Effector CD4-positive, alpha-beta T cell (primary cell): ENCODE measurements around the gene EIF4B.
A peak's percentile ranks its signal among the peaks of the same experiment; 100 is the strongest.
"Not testable (repeated sequence)": the region's sequence is repeated elsewhere in the genome, so short reads cannot be mapped to it uniquely, and the experiment has no call there.

Source experiments
- DNase-seq: peaks from one replicate; pipeline ENCODE4 v3.0.0-alpha.2; 2020
- total RNA-seq: gene quantifications from one replicate; lab custom pipeline; 2026; lab: John Stamatoyannopoulos, UW

The EIF4B gene, protein sequence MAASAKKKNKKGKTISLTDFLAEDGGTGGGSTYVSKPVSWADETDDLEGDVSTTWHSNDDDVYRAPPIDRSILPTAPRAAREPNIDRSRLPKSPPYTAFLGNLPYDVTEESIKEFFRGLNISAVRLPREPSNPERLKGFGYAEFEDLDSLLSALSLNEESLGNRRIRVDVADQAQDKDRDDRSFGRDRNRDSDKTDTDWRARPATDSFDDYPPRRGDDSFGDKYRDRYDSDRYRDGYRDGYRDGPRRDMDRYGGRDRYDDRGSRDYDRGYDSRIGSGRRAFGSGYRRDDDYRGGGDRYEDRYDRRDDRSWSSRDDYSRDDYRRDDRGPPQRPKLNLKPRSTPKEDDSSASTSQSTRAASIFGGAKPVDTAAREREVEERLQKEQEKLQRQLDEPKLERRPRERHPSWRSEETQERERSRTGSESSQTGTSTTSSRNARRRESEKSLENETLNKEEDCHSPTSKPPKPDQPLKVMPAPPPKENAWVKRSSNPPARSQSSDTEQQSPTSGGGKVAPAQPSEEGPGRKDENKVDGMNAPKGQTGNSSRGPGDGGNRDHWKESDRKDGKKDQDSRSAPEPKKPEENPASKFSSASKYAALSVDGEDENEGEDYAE
- 780 reads per million, percentile 99 among the genes with 10 or more reads in this experiment for total RNA-seq

- peak; percentile 99 for DNase-seq
These were observed at the start of gene EIF4B for GRCh38 chr12:53005986-53006809. Gene EIF4B, plus strand, starts transcription at chr12:53006456. Its CDS starts 28 bp downstream, at chr12:53006484.

DNA sequence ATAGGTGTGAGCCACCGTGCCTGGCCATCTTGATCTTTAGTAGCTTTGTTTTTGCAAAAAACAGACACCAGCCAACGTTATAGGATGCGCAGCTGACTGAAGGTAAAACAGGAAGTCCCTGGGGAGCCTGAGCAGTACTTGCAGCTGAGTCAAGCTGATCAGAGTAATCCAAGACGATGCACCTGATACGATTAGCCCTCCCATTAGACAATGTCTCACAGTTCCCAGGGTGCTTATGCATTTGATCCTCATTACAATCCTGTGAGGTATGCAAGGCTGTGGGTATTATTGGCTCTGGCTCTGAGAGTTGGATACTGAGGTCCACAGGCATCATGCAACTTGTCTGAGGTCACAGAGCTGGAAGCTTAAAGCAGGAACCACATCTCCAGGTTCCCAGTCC is 49.3 kb upstream of the EIF4B start:
- no peak for DNase-seq

GRCh38 chr12:52964556-52965336 is 41.5 kb upstream of the EIF4B start:
- DNase-seq = no peak

DNA sequence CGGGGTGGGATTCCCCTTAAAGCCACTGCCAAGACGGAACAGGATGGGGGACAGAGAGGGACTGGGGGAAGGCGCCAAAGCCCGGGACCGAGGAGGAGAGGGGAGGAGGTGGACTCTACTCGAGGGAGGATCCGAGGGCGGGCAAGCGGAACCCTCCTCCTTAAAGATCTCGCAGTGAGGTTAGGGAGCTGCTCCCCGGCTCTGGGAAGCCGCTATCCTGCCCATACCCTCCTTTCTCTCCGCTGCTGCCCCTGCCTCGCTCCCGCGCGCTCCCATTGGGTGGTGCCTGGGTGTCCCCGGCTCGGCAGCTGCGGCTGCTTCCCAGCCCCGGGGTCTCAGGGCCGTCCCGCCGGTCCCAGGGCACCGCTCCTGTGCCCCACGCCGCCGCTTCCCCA is 40.9 kb upstream of the EIF4B start:
- no peak for DNase-seq

- DNase-seq = no peak
These were observed 37.0 kb upstream of the EIF4B start for GRCh38 chr12:52969166-52969795.

DNA sequence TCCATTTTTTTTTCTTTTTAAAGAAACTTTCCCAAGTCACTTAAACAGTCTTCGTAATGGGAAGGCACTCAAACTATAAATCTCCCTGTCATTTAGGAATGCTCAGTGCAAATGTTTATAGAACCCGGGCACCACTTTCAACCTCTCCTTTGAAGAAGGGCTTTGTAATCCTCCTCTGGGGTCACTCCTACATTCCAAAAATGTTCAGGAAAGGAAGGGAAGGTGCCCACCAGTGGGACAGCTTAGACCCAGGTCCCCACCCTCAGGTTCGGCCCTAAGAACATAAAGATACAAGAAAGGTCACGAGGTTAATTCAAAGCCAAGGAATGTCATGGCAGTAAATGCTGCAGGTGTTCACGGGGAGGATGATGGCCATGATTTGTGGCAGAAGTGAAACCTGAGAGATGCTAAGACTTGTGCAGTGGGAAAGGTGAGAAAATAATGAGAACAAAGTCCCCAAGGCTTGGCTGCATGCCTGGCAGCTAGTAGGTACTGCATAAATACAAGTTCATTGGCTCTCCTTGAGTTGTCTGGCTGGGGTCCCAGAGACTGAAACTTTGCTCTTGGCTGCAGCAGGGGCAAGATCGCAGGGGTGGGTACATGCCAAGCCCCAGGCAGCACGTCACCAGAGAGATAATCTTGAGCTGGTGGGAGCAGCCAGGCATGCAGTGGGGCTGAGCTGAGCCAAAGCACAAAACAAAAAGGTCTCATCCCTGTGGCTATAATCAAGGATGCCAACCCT is 36.3 kb upstream of the EIF4B start:
- DNase-seq = no peak

DNA sequence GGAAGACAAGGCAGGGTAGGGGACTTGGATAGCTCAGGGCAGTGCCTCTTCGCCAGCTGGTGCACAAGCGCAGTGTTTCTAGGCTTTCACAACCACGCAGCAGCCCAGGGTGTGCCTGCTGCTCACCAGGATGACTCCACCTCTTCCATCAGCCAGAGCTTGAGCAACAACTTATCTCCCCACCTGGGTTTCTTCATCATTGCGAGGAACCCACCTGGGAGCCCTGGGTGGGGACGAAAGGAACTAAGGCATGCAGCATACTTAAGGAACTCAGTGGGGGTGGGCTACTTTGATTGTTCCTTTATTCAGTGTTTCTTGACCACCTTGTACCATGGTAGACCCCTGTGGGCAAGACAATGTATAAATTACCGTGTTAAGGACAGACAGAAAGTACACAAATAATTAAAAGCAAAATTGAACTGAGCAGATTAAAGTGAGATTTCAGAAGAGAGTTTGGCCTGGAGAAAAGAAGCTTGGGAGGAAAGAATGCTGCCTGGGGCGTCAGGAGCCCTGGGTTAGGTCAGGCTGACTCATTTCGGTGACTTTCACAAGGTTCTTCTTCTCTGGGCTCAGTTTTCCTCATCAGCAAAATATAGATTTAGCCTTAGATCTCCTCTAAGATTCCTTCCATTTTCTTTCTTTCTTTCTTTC is 34.5 kb upstream of the EIF4B start:
- DNase-seq = no peak

DNA sequence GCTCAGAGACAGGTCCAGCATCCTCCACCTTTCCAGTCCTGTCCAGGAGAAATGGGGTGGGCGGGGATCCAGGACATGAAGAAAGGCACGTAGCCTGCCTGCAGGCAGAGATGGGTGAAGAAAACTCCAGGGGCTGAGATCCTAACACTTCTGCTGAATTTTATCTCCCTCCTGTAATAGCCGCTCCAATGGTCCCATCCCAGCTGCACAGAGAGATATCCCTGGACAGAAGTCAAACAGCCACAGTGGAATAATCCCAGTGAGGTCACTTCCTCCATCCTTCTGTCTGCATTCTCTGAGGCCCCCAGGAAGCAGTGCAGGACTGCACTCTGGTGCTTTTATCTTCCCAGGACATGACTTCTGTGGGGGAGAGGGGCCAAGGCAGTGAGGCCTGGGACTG is 31.1 kb upstream of the EIF4B start:
- DNase-seq = no peak

- DNase-seq = no peak
These were observed 30.3 kb upstream of the EIF4B start for GRCh38 chr12:52975820-52976573.

GRCh38 chr12:52976574-52977071 is 29.6 kb upstream of the EIF4B start:
- DNase-seq = no peak

DNA sequence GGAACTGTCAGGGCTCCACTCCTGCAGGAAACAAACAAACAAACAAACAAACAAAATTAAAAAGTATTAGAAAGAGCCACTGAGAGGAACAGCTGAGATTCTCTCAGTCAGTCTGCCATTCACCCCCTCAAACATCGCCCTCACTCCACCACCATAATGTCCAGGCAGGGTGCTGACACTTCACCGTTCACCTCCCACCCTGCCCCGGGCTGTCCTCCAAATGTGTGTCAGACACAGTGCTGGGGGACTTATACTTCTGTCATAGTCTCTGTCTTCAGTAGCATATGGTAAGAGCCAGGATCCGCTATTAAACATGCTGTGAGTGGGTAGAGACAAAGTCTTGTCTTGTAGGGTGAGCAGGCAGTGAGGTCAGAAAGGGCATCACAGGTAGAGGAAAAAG is 29.1 kb upstream of the EIF4B start:
- no peak for DNase-seq

DNA sequence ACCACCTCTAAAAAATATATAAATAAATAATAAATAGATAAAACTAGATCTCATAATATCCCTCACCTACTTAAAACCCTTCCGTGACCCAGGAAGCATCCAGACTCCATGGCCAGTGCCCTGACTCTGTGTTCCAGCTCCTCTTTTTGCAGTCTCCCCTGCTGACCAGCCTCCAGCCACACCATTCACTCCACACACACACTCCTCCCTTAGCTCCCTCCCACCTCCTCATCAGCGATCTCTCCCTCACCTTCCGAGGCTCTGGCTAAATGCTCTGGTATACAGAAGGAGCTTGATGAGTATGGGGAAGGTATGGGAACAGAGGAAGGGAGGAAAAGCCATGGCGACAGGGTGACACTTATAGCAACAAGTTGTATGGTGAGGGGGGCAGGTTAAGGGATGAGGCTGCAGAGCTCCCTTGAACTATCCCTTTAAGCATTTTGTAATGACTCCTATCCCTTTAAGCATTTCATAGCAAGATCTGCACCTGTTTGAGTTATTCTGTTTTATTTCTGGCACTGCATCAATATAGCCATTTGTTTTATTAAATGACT is 26.1 kb upstream of the EIF4B start:
- DNase-seq = no peak

DNA sequence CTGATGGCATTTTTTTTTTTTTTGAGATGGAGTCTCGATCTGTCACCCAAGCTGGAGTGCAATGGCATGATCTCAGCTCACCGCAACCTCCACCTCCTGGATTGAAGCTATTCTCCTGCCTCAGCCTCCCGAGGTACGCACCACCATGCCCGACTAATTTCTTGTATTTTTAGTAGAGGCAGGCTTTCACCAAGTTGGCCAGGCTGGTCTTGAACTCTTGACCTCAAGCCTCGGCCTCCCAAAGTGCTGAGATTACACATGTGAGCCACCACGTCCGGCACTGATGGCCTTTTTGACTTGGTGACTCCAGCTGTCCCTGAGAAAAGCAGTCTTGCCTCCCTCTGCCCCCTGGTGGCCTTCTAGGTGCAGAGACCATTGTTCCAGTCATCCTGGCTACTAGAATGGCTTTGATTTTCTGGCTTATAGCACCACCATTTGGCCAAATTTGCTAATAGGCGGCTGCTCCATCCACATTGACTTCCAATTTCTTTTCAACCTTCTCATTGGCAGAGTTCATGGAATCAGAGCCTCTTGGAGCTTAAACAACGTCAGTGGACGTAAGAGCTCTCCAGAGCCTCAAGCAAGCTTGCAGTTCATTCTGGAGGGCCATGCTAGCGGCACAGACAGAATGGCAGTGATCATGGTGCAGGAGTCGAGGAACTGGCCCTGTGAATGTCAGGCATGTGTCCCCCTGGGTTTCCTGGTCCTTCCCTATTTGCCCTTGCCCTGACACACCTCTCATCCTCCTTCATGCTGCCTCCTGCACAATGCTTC is 25.4 kb upstream of the EIF4B start:
- peak; percentile 76 for DNase-seq

GRCh38 chr12:52984136-52984535 is 22.1 kb upstream of the EIF4B start:
- DNase-seq = no peak

GRCh38 chr12:52988898-52989297 is 17.4 kb upstream of the EIF4B start:
- no peak for DNase-seq

GRCh38 chr12:52990206-52990605 is 16.1 kb upstream of the EIF4B start:
- DNase-seq = no peak

- not testable (repeated sequence) for DNase-seq
These were observed 14.0 kb upstream of the EIF4B start for GRCh38 chr12:52992240-52992639.

GRCh38 chr12:52992699-52993557 is 13.3 kb upstream of the EIF4B start:
- no peak for DNase-seq
